Adrenal gland (tissue), 5 donors: ENCODE data around the gene CRB1.

ENCODE experiments used
- POLR2A ChIP-seq, 2 donors: fragments of 450-650 bp; IDR thresholded peaks; one replicate each; pipeline ENCODE4 v1.6.1; 2017; ENCODE audit warnings: antibody characterized with exemption in 2 of 2, mild to moderate bottlenecking in 2 of 2, moderate library complexity in 1 of 2
- TF ChIP-seq, protein P1 (sequence below), 6 experiments: fragments of 450-650 bp in 4 of 6; fragments of 200-600 bp in 2 of 6; sonication (generic) in 1 of 6; IDR thresholded peaks; 1 replicate in 5 of 6; 2 replicates in 1 of 6; pipeline versions ENCODE4 v1.5.1 to v1.8.0; 2016 to 2021; ENCODE audit warnings: antibody characterized with exemption in 6 of 6, mild to moderate bottlenecking in 2 of 6, moderate library complexity in 1 of 6
- donor health status: DM: no; HTN: no; CAD: no.

DNA sequence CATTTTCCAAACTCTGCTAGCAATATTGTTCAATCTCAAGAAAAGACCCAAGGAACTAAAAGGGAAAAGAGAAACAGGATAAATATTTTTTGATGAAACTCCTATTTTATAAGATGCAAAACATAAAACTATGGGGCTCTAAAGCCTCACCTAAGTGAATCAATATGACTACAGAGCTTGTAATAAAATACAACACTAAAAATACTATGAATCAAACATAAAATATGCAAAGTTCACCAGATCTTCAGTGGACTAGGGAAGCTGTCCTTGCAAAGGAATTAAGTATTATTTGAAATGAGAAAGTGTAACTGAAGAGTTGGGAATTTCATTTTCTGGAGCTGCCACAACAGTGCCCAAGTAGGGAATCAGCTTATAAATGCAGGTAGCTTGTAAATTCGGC lies 124.5 kb downstream of the CRB1 start:
- TF ChIP-seq, protein P1, sequence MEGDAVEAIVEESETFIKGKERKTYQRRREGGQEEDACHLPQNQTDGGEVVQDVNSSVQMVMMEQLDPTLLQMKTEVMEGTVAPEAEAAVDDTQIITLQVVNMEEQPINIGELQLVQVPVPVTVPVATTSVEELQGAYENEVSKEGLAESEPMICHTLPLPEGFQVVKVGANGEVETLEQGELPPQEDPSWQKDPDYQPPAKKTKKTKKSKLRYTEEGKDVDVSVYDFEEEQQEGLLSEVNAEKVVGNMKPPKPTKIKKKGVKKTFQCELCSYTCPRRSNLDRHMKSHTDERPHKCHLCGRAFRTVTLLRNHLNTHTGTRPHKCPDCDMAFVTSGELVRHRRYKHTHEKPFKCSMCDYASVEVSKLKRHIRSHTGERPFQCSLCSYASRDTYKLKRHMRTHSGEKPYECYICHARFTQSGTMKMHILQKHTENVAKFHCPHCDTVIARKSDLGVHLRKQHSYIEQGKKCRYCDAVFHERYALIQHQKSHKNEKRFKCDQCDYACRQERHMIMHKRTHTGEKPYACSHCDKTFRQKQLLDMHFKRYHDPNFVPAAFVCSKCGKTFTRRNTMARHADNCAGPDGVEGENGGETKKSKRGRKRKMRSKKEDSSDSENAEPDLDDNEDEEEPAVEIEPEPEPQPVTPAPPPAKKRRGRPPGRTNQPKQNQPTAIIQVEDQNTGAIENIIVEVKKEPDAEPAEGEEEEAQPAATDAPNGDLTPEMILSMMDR (IDR thresholded peaks at IDR 0.05) = no peak
- no peak for TF ChIP-seq POLR2A (IDR thresholded peaks at IDR 0.05)
